Brain pericyte (primary cell): ENCODE measurements around the gene SNW1.
"Not testable (repeated sequence)": the region's sequence is repeated elsewhere in the genome, so short reads cannot be mapped to it uniquely, and the experiment has no call there.

Source experiments
- DNase-seq: peaks from one replicate; pipeline ENCODE4 v3.0.0-alpha.2; 2012; ENCODE audit warnings: low read depth, low spot score

SNW1 gene

DNA sequence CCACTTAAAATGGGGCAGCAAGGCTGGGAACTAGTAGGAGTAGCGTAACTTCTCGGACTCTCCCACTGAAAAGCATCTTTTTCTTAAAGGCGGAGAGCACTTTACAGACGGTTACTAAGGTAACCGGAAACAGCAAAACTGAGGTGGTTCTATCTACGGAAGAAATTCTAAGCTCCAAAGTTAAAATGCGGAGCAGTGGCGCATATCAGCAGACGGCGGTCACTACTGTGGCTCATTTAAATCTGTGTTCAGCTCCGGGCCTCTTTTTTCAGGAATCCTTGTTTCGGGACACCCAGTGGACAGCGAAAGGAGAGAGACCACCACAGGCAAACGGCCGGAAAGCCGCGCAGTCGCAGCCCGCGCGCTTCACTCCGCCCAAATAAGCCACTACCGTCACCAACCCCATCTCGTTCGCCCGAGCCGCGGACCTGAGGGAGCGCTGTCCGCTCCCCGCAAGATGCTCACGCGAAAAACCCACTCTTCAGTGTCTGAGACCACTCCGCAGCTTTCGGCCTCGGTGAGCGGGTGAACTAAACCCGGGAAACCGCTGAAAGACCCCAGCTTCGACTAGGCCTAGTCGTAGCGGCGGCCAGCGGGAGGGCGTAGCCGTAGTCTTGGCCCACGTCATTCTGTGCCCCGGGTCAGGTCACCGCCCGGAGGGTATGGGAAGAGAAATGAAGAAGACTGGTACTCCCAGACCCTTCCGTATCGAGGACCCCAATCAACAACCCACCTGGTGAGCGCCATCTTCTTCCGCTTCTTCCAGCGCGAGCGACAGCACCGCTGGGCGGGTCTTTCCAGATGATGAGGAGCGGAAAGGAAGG is at the start of gene SNW1:
Gene SNW1, minus strand, starts transcription at position 776 of the 824 bp plus-strand sequence. Its CDS starts 29 bp downstream, at position 747.
- DNase-seq, result peak; percentile 36

- no peak for DNase-seq
Observed at GRCh38 chr14:77809011-77809410, 48.1 kb upstream of the SNW1 start.

DNA sequence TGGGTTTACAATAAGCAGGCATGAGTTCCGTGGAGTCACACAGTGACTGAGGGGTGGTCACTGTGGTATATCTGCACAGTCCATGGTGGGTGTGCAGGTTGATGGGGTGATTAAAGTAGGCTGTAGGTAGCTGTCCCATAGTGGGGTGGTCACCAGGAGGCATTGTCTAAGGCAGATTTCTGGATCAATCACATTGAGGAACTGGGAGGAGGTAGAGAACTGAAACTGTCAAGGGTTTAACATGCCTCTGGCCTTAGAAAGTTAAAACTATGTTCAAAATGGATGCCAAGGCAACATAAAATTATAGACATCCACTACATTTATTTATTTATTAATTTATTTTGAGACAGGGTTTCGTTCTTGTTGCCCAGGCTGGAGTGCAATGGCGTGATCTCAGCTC is 47.3 kb upstream of the SNW1 start:
- DNase-seq, result no peak

GRCh38 chr14:77805706-77806105 is 44.8 kb upstream of the SNW1 start:
- DNase-seq, result no peak

DNA sequence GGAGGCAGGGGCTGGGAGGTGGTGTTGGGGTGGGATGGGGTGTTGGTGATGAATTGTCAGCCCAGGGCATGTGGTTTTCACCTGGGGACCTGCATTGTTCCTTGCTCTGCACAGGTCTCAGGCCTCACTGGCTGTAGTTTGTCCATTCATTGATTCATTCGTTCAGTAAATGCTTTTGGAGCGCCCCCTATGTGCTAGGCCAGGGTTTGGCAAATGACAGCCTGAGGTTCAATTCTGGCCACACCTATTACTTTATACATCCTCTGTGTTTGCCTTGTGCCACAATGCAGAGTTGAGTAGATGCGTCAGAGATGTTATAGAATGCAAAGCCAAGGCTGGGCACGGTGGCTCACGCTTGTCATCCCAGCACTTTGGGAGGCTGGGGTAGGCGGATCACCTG is 43.6 kb upstream of the SNW1 start:
- DNase-seq, result no peak

DNA sequence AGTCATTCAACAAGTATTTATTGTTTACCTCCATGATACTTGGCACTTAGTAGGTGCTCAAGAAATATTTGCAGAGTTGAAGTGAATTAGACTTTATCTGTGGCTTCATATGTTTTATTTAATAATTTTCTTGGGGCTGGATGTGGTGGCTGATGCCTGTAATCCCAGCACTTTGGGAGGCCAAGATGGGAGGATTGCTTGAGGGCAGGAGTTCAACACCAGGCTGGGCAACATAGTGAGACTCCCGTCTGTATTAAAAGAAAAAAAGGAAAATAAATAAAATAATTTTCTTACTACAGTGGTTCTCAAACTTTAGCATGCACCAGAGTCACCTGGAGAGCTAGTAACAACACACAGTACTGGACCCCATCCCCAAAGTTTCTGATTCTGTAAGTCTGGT is 39.9 kb upstream of the SNW1 start:
- no peak for DNase-seq

DNA sequence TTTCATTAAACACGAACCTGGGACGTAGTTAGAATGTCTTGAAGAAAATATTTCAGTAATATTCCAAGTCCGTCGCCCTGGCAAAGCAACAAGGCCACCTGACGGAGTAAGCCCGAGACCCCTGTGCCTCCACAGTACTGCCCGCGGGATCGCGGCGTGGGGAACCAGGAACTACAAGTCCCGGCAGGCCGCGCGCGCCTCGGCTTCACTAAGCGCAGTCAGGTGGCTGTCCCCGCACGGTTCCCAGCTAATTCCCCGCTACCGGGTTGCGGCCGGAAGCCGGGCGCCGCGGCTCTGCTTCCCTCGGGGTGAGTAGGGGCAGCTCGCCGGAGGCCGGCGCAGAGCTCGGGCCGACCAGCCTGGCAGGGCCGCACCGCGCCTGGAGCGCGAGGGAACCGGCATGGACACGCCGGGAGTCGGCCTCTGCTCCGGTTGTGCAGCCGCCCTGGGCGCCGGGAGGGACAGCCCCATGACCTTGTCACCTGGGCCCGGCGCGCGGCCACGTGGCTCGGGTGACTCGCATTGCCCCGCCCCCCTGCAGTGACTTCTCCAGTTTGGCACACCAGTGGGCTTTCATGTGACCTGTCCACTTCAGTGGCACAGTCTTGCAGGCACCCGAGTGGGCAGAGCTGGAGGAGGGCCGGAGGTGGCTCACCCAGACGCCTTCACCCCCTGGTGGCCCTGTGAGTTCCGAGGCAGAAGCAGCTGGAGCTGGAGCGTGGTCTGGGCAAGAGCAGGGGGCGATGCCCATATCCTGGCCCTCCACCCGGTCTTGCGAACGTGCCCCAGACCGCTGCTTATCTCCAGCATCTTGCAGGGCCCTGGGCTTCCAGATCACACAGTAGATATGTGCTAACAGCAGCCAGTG is 39.1 kb upstream of the SNW1 start, which contains the start of gene ADCK1:
Gene ADCK1, plus strand, starts transcription at position 247 of the 868 bp plus-strand sequence. CDS start 18,870 bp downstream, outside the sequence.
- peak; percentile 6 for DNase-seq

- not testable (repeated sequence) for DNase-seq
Observed at GRCh38 chr14:77799456-77799855, 38.5 kb upstream of the SNW1 start.

DNA sequence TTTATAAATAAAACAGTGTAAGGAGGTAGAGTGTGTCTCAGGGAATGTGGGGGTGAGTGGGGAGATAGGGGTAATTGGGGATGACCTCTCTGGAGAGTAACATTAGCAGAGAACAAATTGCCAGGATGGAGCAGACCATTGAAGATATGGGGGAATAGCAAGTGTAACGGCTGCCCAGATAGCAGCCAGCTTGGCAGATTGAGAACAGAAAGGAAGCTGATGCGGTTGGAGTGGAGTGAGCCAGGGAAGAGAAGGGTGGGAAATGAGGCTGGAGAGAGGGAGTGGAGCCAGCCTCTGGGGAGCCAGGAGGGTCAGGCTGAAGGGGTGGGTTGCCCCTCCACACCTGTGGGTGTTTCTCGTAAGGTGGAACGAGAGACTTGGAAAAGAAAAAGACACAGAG is 33.4 kb upstream of the SNW1 start:
- DNase-seq, result no peak

DNA sequence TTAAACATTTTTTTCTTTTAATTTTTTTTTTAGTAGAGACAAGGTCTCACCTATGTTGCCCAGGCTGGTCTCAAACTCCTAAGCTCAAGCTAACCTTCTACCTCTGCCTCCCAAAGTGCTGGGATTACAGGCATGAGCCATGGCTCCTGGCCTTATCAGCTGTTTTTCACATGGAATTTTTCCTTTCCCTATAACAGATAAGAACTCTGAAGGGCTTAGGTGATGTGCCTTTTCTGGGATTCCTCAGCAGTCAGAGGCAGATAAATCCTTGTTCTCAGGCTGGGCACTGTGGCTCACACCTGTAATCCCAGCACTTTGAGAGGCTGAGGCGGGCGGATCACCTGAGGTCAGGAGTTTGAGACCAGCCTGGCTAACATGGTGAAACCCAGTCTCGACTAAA is 32.3 kb upstream of the SNW1 start:
- not testable (repeated sequence) for DNase-seq

GRCh38 chr14:77791225-77791600 is 30.3 kb upstream of the SNW1 start:
- DNase-seq, result no peak

DNA sequence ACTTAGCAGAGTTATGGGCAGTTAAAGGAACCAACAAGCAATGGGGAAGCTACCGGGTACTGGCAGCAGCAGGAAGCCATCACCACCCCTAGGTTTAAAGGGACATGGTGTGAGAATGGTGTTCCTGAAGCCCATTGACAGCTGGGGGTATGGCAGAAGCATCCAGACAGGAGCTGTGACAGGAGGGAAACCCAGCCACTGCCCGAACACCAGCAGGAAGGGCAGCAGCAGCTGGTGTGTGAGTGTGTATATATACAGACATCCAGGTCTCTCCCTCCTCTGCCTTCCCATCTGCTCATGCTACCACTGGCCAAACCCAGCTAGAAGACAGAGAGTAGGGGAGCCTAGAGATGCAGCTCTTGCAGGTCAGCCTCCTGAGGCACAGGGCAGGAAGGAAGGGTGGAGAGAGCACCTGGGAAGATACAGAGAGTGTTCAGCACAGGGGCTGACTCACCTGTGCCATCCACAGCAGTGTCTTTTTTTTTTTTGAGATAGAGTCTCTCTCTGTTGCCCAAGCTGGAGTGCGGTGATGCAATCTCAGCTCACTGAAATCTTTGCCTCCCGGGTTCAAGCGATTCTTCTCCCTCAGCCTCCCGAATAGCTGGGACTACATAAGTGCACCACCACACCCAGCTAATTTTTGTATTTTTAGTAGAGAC is 29.7 kb upstream of the SNW1 start:
- DNase-seq, result no peak

- no peak for DNase-seq
Observed at GRCh38 chr14:77786148-77786547, 25.2 kb upstream of the SNW1 start.

DNA sequence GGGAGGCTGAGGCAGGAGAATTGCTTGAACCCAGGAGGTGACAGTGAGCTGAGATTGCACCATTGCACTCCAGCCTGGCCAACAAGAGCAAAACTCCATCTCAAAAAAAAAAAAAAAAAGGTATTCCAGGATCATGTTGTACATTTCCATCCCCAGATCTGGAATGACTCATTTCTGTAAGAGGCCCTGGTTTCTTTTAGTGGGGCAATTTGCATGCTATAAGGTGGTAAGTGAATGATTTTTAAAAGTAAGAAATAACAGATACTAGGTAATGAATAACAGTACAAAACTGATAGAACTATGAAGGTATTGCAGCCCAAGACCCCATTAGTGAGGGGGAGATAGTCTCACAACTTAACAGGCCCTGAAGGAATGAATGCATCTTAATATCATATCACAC is 21.2 kb upstream of the SNW1 start:
- DNase-seq, result no peak

DNA sequence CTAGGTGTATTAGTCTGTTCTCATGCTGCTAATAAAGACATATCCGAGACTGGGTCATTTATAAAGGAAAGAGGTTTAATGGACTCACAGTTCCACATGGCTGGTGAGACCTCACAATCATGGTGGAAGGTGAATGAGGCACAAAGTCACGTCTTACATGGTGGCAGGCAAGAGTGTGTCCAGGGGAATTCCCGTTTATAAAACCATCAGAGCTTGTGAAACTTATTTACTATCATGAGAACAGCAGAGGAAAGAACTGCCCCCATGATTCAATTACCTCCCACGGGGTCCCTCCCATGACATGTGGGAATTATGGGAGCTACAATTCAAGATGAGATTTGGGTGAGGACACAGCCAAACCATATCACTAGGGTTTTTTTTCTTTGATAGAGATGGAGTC is 13.0 kb upstream of the SNW1 start:
- not testable (repeated sequence) for DNase-seq

- DNase-seq, result not testable (repeated sequence)
Observed at GRCh38 chr14:77768442-77769069, 7.6 kb upstream of the SNW1 start.

DNA sequence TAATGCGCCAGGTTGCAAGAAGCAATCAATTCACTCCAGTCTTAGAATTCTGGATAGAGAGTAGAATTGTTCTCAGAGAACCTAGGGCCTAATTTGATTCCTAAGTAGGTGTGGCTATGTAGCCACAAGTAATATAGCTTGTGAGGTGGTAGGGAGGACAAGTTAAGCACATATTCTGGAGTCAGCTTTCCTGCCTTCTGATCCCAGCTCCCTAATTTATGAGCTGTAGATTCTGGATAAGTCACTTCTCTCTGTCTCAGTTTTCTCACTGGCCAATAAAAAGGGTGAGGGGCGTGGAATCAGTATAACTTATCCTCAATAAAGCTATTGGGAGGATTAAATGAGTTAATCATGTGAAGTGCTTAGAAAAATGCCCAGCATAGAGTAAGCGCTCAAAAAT is 3.0 kb upstream of the SNW1 start:
- DNase-seq, result no peak

DNA sequence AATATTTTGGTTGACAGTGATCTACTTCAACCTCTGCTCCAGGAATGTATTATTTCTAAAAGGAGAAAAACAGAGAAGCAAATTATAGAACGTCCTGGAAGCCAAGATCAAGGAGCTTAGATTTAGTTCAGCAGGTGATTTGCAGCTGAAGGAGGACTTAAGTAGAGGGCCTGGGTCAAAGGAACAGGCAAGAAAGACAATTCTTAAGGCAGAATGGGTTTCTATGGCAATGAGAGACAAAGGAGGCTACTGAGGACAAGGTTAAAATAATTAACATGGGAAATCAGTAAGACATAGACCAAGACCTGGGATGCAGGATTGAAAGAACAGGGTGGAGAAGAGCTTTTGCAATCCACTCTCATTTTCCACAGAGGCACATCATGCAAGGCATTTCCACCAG is 2.4 kb upstream of the SNW1 start:
- DNase-seq, result no peak

- peak; percentile 76 for DNase-seq
Observed at GRCh38 chr14:77761205-77761931, 412 bp upstream of the SNW1 start.

- DNase-seq, result no peak
Observed at GRCh38 chr14:77752799-77753516, 8.0 kb downstream of the SNW1 start.
